Measurements from ENCODE around the gene SH3BGRL3.

Gene SH3BGRL3

GRCh38 chr1:26278303-26278702 is 1.6 kb upstream of the SH3BGRL3 start:
- DNase-seq: no peak

DNA sequence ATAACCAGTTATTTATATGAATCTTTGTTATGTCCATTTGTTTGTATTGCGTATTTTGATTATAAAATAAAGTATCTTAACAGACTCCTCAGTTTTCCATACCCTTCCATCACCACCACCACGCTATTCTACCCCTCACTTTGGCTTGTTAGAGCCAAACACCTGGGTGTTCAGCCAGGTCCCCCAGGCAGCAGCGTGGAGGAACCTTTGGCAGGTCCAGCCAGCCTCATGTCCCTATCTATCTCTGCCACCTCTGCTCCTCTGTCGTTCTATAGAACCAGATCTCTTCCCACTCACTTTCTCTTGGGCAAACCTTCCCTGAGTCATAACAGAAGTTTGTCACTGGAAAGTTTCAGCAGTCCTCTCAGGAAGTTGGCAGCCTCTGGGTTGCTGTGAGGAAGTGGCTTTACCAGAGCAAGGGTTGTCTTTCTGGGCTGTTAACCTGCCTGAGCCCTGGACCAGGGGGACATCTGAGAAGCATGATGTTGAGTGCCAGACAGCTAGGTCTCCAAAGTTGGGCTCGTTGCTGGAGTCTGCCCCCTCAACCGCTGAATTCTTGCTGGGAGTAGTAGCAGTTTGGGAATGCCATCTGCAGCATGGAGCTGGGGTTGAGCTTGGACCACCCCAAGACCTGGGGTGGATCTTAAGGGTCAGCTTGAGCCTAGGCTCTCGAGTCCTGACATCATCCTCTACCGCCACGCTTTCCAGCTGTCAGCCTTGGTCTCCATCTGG is 996 bp upstream of the SH3BGRL3 start:
- DNase-seq: peak; percentile 69

DNA sequence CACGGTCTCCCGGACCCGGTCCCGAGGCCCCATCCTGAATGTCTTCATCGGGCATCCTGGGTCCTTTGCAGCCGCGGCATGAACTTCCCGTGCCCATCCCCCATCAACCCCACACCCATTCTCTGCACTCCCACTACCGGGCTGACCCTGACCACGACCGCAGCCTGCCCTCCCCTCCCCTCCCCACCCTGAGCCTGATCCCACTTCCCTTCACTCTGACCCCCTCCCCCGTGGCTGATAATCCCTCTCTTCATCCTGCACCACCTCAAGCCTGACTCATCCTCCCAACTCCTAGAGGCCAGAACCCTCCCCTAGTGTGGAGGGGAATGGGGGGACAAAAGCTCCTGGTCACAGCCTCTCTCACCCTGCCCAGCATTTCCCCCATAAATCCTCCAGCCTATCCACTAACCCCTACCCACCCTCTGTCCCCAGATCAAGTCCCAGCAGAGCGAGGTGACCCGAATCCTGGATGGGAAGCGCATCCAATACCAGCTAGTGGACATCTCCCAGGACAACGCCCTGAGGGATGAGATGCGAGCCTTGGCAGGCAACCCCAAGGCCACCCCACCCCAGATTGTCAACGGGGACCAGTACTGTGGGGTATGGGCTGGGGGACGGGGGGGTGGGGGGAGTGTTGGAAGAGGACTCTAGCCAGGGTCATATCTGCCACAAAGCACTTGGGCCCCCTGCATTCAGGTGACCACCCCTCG is 602 bp downstream of the SH3BGRL3 start:
- no peak for DNase-seq

GRCh38 chr1:26281091-26281958 is 1.4 kb downstream of the SH3BGRL3 start:
- DNase-seq: no peak

GRCh38 chr1:26281971-26282370 is 2.1 kb downstream of the SH3BGRL3 start:
- peak; percentile 14 for DNase-seq

DNA sequence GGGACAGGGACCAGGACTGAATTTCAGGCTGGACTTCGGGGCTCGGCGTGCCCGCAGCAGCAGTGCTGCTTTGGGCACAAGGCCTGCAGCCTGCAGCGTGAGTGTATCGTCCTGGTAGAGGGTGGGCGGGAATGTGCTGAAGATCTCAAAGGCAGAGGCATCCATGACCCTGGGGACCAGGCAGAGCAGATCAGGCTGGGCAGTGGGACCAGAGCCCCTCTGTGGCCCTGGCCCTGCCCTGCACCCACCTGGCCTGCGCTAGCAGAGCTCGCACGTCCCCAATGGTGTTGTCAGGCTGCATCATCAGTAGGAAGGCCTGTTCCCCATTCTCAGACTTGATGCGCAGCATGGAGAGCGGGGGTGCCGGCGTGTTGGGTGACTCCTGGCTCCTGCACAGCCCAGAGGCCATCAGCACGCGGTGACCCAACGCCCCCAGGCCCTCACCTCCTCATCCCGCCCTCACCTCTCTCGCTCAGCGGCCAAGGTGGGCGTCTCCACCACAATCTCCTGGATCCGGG is 2.6 kb downstream of the SH3BGRL3 start:
- DNase-seq: no peak

GRCh38 chr1:26283279-26283853 is 3.5 kb downstream of the SH3BGRL3 start:
- DNase-seq: no peak

- no peak for DNase-seq
Measured at GRCh38 chr1:26283871-26284596, 4.1 kb downstream of the SH3BGRL3 start.

DNA sequence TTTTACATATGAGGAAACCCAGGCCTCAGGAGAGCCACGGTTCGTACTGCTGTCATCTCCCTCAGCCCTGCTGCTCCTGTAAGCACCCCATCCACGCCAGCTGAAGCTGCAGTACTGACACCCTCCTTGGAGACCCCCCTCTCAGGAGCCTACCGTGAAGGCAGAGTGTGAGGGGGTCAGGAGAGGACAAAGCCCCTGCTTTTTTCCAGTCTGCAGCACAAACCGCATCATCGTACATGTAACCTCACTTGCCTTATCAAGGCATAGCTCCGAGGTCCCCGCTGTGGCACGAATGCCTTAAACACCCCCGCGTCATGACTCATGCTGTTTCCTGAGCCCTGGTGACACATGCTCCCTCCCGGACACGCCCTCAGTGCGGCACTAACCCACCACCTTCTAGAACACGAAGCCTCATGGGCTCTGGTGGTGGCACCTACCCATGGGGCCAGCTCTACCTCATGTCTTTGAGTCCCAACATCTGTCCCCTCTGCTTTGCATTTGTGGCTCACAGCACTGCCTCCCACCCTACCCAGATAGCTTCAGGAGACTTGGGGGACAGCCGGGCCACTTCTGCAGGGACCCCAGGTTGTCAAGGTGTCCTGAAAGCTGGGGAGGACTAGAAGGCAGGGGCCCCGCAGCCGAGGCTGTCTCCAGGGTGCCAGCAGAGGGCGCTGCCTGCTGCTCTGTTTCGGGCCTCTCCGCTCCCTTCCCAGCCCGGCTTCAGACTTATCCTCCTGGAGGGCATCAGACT is 4.9 kb downstream of the SH3BGRL3 start:
- no peak for DNase-seq

- DNase-seq: no peak
Measured at GRCh38 chr1:26285366-26286063, 5.6 kb downstream of the SH3BGRL3 start.

DNA sequence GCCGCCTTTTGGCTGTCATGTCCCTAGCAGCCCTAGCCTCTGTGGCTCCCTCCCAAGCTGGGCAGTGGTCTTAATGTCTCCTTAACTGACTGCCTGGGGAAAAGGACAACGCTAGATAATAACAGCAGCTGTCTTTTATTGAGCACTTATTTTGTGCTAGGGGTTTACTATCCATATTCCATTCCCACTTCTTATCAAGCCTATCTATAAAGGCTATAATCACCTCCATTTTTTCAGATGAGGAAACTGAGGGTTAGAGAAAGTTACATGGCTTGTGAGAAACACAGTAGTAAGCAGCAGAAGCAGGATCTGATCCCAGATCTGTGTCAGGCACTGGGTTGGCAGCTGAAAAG is 6.2 kb downstream of the SH3BGRL3 start:
- DNase-seq: no peak

DNA sequence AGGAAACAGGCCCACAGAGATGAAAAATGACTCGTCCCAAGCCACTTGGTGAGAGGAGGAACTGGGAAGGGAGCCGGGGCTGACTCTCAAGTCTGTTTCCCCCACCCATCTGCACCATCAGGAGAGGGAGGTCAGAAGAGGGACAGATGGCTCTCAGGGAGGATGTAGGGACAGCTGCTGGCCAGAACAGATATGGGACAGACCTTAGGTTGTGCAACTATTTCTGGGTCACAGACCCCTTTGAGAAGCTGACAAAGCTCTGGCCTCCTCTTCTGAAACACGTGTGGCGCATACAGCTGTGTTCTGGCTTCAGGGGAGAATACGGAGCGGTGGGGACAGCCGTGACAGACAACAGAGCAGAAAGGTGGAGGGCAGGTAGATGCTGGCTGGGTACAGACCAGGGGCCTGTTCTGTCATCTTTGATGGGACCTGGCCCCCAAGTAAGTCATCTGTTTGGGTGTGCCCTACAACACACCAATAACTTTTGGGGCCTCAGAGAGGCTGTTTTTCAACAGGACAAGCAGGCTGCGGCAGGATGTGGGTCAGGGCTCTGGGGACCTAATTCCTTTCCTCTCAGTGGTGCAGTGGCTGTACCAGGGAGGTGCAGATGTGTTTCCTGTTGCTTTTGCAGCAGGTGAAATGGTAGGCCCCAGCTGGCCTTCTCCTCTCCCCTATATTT is 7.3 kb downstream of the SH3BGRL3 start:
- DNase-seq: peak; percentile 65

DNA sequence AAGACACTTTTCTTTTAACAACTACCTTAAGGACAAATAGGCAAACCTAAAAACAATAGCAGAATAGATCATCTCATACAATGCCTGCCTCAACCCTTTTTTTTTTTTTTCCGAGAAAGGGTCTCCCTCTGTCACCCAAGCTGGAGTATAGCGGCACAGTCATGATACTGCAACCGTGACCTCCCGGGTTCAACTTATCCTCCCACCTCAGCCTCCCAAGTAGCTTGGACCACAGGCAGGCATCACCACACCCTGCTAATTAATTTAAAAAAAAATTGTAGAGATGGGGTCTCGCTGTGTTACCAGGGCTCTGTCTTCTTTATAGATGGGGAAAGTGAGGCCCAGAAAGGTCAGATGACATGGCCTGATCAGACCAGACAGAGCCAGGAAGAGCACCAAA is 7.9 kb downstream of the SH3BGRL3 start:
- DNase-seq: no peak

GRCh38 chr1:26288311-26288941 is 8.5 kb downstream of the SH3BGRL3 start:
- DNase-seq: no peak

DNA sequence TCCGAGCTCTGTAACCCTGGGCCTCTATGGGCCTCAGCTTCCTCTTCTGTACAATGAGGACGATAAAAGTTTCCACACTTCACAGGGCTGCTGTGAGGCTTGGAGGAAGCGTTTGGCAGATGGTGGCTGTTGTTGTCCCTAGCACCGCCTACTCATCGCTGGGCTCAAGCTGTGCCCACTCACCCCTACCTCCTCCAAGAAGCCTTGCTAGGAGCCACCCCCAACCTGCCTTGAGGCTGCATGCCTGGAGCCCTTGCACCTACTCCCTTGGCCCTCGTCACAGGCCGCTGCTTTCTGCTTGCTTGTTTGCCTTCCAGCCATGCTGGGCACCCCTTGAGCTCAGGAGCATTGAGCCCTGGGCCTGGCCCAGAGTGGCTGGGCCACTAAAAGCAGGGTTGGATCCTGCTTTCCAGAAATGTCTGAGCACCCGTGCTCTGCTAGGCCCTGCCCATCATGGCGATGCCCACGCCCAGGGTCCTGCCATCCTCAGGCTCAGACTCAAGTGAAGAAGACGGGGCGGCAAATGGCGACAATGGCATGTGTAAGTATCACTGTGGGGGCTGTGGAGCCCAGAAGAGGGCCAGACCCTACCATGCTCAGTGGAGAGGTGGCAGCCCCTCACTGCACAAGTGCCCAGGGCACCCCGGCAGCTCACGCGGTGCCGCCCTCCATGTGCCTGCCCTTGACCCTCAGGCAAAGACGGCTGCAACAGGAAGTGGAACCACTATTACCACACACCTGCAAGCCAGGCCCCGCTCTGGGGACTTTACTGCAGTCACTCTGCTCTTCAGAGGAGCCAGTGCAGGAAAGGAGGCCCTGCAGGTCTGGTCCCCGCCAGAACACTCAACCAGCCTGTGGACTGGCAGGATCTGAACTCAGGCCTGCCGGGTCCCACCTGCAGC is 9.5 kb downstream of the SH3BGRL3 start:
- DNase-seq: peak; percentile 78

DNA sequence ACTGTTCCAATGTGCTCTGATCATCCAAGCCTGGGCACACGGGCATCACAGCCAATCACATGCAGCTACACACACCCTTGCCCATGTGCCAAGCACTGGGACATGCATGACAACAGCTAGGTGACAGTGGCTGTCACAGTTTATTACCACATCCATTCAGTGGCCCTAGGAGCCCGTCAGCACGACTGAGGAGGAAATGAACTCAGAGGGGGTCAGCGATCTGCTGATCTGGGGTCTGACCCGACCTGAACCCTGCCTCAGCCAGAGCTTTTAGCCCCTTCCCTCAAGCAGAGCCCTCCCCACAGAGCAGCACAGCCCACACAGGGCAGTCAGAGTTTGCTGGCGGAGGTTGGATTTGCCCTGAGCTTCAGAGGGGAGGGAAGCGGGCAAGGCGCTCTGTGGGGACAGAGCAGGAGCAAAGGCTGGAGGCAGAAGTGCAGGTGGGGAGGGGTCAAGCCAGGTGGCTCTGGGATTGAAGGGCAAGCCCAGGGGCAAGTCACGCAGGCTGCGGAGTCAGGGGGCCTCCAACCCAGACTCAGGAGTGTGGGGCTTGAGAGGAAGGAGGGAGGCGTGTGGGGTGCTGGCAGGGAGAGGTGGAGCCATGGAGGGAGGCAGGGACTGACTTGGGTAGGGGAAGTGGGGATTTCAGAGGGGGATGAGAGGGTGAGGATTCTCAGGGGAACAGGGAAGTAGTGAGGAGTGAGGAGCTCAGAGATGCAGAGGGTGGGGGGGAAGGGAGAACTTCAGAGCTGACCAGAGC is 10.4 kb downstream of the SH3BGRL3 start:
- no peak for DNase-seq

GRCh38 chr1:26290882-26291261 is 11.0 kb downstream of the SH3BGRL3 start:
- no peak for DNase-seq

GRCh38 chr1:26291433-26291832 is 11.5 kb downstream of the SH3BGRL3 start:
- no peak for DNase-seq
